GM19099 (cell line): ENCODE measurements around the gene MORN3.

Source experiments
- POLR2A ChIP-seq: IDR thresholded peaks from 3 replicates; pipeline ENCODE4 v1.6.1; 2011; ENCODE audit warnings: low read depth; ENCODE audit not compliant: insufficient read length; ENCODE audit errors: extremely low read depth

Gene MORN3

GRCh38 chr12:121697093-121697698, 27.7 kb upstream of the MORN3 start:
- TF ChIP-seq POLR2A: no peak

DNA sequence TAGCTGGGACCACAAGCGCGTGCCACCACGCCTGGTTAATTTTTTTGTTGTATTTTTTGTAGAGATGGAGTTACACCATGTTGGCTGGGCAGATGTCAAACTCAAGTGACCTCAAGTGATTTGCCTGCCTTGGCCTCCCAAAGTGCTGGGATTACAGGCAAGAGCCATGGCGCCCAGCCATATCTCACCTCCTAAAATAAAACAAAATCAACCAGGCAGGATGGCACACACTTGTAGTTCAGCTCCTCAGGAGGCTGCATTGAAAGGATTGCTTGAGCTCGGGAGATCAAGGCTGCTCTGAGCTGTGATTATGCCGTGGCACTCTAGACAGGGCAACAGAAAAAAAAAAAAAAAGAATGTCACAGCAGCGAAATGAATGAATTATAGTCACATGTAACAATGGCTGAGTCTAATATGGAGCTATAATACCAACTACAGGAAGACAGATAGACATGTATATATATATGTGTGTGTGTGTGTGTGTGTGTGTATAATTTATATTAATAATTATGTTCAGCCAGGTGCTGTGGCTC, 23.8 kb upstream of the MORN3 start:
- no peak for TF ChIP-seq POLR2A

- no peak for TF ChIP-seq POLR2A
These were observed 20.0 kb upstream of the MORN3 start for GRCh38 chr12:121689430-121689829.

GRCh38 chr12:121688966-121689365, 19.5 kb upstream of the MORN3 start:
- no peak for TF ChIP-seq POLR2A

DNA sequence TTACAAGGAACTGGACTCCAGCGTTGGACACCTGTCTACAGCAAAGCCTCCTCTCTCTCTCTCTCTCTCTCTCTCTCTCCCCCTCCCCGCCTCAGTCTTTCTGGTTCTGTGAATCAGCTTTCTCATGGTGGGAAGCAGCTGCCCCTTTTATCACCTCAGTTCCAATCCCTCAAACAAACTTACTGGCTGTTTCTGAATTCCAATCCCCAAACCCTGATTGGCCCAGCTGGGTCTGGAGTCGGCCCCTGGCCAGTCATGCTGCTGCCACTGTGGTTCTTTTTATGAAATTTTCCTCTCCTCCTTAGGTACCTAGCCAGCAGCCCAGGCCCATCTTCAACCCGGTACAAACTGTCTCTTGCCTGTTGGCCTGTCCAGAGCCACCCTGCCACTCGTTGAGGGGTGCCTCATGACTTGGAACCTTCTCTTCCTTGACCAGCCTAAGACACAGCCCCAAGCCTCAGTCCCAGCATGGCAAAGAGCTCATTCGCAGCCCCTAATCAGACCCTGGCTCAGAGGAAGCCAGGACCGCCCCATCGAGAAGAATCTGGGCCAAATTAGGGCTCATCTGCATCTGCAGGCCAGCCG, 9.4 kb upstream of the MORN3 start:
- TF ChIP-seq POLR2A: no peak

DNA sequence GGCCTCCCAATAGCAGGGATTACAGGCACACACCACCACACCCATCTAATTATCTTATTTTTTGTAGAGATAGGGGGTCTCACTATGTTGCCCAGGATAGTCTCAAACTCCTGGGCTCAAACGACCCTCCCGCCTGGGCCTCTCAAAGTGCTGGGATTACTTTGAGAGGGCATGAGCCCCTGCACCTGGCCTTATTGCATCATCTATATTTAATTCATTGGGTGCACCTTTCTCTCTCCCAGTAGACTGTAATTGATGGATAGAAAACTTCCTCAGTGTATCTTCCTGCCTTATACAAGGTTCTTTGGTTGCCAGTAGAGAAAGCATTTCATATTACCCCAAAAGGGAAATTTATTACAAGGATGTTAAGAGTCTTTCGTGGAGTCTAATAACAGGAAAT, 8.9 kb upstream of the MORN3 start:
- no peak for TF ChIP-seq POLR2A

- TF ChIP-seq POLR2A: no peak
These were observed 6.7 kb upstream of the MORN3 start for GRCh38 chr12:121676190-121676589.

DNA sequence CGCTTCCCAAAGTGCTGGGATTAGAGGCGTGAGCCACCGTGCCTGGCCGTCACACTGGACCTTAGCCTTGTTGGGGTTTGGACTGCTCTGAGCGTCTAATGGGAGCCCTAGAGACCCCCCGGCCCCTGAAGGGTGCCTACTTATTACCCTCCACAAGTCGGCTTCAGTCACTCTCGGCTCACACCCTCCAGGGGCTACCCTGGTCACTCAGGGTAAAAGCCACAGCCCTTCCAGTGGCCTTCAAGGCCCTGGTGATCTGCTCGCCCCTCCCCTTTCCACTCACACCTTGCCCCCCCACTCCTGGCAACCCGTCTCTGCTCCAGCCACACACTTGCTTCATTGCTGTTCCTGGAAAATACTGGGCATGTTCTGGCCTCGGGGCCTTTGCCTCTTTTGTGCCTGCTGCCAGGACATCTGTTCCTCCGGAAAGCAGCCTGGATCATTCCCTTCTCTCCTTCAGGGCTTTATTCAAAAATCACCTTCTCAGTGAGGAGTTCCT, 3.6 kb upstream of the MORN3 start:
- TF ChIP-seq POLR2A: no peak

DNA sequence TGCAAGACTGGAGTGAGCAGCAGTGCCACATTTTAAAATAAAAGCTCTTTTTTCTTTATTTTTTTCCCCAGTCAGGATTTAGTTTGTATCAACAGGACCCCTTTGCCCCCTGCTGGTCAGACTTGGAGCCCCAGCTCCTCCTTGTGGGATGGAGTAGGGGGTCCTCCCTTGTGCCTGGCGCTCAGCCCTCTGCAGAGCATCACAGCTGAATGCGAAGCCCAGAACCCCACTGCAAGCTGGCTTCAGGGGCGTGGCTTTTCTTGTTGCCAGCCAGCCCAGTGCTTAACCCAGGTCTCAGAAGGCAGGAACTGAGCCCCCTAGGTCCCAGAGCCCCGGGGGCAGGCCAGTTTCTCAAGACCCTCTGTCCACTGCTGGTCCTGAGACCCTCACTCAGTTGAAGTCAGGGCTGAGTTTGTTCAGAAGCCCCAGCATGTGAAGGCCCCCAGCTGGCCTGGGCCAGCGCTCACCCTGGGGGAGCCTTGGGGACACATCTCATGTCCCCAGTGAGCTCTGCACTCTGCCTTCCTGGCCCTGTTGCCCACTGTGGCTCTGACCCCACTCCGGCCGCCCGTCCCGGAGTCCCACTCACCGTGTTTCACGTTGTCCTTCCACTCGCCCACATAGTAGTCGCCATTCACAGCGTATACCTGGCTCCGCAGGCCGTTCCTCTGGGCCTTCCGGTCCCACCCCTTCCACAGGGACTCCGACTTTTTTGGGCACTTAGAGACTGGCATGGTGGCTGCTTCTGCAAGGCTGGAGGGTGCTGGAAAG, 519 bp downstream of the MORN3 start:
- TF ChIP-seq POLR2A: no peak

DNA sequence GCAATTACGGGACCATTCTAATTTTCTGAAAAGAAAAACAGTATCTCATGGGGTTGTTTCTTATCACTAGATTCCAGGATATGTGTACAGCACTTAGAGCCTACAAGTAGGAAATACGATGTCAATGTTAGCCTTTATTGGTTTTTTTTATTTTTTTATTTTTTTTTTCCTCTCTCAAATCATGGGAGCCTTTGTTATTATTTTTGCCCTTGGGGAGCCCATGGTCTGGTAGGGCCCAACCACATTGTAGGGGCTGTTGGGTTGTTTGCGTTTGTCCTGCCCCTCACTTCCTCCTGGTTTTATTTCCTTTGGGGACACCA, 5.9 kb downstream of the MORN3 start:
- no peak for TF ChIP-seq POLR2A

DNA sequence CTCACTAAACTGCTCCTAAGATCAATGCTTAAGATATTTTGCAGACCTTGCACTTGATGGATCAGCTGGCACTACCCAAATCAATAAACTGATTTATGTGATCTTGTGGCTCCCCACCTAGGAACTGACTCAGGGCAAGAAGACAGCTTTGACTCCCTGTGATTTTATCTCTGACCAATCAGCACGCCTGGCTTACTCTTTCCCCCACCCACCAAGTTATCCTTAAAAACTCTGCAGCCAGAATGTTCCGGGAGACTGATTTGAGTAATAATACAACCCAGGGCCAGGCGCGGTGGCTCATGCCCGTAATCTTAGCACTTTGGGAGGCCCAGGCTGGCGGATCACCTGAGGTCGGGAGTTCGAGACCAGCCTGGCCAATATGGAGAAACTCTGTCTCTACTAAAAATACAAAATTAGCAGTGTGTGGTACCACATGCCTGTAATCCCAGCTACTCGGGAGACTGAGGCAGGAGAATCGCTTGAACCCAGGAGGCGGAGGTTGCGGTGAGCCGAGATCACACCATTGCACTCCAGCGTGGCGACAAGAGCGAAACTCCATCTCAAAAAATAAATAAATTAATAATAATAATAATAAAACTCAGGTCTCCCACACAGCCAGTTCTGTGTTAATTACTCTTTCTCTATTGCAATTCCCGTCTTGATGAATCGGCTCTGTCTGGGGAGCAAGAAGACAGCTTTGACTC, 12.0 kb downstream of the MORN3 start:
- no peak for TF ChIP-seq POLR2A

DNA sequence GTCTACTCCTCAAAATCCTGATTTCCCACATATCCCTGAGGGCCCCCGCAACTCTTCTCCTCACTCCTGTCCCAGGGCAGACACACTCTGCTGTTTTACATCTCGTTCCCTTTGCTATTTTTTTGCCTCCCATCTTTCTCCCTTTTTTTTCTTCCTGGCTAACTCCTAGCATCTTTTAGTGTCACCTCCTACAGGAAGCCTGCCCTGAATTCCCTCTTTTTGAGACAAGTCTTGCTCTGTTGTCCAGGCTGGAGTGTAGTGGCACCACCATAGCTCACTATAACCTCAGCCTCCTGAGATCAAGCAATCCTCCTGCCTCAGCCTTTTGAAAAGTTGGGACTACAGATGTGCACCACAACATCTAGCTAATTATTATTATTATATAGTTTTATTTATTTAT, 13.3 kb downstream of the MORN3 start:
- no peak for TF ChIP-seq POLR2A

DNA sequence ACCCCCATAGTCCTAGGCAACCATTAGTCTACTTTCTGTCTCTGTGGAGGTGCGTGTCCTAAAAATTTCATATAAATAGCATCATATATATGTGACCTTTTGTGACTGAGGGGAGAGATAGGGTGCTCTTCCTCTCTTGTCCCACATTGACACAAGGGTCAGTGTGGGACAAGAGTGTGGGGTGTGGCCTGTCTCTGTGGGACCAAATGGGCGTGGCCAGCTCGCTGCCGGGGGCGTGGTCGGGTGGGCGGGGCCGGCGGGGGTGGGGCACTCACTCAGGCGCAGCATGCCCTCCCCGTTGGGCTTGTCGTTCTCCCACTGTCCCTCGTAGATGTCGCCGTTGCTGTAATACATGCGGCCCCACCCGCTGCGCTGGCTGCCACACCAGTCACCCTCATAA, 15.5 kb downstream of the MORN3 start:
- no peak for TF ChIP-seq POLR2A

DNA sequence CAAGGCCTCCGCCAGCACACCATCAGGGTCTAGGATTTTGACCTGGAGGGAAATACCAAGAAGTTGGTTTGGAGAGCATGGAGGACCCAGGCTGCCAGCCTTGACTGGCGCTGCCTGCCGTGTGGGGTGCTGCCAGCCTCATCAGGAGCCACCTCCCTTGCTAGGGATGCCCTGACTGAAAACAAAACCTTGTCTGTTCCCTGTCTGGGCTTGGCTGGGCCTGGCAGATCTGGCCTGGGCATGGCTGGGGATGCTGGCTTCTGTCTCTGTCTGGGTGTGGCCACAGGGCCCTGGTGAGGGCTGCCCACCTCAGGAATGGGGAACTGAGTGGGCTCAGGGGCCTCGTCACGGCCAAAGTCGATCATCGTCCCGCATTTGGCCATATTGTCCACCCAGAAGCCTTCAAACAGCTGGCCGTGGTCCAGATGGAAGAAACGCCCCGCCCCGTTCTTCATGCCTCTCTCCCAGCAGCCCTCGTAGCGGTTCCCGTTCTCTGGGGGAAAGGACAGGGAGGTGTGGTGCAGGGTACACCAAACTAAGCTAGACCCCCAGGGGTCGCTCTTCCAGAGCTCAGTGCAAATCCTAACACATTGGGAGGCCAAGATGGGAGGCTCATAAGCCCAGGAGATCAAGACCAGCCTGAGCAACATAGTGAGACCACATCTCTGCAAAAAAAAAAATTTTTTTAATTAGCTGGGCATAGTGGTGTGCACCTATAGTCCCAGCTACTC, 16.5 kb downstream of the MORN3 start:
- TF ChIP-seq POLR2A: no peak

- no peak for TF ChIP-seq POLR2A
These were observed 18.1 kb downstream of the MORN3 start for GRCh38 chr12:121651320-121651719.
